ENCODE data around the gene RCOR2. TPM values are rescaled to one million over a fixed set of nuclear protein-coding genes. Genes with fewer than 3 reads are reported as not detected.

The RCOR2 gene
- polyA plus RNA-seq, 4 donors = 10.5 to 14.5 (median 11.6) TPM

DNA sequence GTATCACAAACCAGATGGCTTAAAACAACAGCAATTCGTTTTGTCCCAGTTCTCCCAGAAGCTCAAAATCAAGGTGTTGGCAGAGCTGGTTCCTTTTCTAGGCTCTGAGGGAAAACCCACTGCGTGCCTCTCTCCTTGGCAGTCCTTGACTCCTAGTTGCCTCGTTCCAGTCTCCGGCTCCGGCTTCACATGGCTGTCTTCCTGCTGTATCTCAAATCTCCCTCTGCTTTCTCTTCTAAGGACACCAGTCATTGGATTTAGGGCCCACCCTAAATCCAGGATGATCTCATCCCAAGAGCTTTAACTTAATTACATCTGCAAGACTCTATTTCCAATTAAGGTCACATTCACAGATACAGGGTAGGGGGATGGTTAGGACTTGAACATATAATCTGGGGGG lies 12.7 kb upstream of the RCOR2 start:
- DNase-seq (ENCODE audit: low read depth in 4 of 4, low spot score in 3 of 4) = no peak

DNA sequence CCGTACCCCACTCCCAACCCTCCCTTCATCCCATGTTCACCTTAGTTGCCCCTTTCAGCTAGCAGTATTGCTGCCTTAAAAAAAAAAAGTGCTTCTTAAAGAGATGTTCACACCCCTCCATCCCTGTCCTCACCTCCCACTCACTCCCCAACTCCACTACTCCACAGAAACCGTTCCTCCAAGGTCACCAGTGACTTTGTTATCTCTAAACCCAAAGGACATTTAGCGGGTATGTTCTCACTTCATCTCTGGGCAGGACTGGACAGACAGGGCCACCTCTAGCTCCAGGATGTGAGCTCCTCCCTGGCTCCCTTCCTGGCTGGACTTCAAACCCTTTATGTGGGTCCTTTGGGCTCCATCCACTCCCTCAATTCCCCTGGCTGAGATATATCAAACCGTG lies 6.4 kb upstream of the RCOR2 start:
- no peak for DNase-seq (ENCODE audit: low read depth in 4 of 4, low spot score in 3 of 4)

DNA sequence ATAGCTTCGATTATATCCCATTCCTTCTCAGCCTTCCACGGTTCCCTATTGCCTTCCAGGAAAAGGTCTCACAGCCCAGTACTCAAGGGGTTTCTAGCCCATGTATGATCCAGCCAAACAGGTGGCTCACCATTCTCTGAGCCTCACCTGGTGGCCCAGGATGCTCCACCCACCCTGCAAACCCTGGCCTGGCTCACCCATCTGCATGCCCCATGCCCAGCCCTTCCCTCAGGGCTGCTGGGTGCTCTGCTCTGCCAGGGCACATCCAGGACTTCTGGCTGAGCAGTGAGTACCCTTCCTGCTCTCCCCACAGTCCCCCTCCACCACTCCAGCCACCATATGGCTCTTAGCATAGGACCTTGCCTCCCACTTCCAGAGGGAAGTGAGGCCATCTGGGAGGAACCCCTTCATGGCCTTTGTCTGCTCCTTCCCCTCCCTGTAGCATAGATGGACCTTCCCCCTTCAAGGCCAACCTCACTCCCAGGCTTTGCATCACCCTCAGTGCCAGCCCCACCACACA lies 5.8 kb upstream of the RCOR2 start:
- no peak for DNase-seq (ENCODE audit: low read depth in 4 of 4, low spot score in 3 of 4)

DNA sequence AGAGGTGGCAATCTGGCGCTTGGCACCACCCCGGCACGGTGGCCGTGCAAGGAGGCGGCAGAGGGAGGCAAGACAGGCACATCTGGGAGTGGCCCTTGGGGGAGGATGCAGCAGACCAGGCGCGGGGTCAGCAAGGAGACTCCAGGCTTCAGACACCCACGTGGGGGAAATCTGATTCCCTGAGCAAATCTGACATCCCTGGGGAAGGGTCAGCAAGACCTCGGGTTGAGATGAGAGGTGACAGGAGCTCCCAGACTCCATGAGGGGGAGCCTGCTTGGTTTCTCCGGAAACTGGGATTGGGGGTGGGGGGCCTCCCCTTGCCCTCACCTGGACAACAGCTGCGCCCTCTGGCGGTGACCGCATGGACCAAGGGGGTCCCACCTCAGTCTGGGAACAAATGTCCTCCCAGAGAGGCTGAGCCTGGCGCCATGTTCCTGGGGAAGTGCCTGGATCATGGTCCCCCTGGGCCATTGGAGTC lies 4.0 kb upstream of the RCOR2 start:
- DNase-seq (ENCODE audit: low read depth in 4 of 4, low spot score in 3 of 4) = no peak

DNA sequence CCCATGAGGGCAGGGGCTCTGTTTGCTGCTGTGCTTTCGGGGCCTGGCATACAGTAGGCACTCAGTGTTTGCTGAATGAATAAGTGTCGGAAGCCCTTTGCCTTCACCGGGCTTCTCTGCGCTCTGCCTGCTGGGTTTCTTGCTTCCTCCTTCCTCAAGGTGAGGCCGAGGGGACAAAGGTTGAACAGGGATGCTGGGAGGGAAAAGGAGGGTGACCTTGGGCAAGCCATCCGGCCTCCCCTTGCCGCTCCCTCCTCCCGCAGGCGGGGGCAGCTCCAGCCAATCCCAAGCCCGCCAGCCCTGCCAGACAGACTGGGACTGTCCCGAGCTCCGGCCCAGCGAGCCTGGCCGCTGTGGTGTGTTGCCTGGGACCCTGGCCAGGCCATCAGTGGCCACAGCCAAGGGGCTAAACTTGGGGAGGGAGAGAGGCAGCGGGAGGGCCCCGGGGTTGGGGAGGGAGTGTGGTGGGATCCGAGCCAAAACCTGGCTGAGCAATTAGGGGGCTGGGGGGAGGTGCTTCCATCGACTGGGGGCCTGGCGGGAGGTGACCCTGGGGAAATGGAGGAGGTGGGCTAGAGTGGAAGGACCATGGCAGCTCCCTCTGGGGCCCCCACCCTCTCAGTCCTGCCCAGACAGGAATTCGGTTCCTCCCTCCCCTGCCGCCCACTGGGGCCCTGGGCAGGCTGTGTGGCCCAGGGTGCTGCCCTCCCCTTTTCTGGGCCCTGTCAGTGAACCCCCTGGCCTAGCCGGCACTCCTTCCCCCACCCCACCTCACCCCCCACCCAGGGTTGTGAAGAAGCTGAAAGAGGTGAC lies 3.4 kb upstream of the RCOR2 start:
- no peak for DNase-seq (ENCODE audit: low read depth in 4 of 4, low spot score in 3 of 4)

DNA sequence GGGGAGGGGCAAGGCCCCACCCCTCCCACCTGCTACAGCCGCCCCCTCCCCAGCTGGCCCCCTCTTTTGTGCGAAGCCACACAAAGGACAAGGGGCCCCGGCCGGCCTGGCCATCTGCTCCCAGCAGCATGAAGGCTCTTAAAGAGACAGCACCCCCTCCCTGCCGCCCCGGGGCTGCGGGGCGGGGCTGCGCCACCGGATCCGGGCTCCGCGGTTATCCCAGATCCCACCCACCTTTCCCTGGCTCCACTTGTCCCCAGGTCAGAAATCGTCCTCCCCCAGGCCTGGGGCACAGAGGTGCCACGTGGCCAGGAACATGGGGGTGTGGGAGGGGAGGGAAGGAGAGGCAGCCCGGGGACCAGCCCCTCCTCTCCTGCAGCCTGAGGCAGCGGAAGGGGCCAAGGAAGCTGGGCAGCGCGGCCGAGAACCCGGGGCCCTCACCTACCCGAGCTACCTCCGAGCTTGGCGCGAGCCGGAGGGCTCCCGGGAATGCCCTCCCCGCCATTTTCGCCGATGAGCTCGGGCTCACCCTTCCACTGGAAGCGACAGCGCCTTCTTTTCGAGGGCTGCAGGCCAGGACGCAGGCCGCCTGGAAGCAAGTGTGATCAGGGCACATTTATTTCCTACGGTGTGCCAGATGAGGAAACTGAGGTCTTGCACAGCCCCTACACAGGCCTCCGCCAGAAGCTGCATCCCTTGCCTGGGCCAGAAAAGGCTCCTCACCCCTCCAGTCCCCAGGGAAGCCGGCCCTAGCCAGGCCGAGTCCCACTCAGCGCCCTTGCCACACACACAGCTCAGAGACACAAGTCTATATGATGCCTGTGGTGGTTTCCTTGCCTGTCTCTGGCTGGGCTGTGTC lies 2.5 kb upstream of the RCOR2 start:
- DNase-seq (ENCODE audit: low read depth in 4 of 4, low spot score in 3 of 4) = no peak

DNA sequence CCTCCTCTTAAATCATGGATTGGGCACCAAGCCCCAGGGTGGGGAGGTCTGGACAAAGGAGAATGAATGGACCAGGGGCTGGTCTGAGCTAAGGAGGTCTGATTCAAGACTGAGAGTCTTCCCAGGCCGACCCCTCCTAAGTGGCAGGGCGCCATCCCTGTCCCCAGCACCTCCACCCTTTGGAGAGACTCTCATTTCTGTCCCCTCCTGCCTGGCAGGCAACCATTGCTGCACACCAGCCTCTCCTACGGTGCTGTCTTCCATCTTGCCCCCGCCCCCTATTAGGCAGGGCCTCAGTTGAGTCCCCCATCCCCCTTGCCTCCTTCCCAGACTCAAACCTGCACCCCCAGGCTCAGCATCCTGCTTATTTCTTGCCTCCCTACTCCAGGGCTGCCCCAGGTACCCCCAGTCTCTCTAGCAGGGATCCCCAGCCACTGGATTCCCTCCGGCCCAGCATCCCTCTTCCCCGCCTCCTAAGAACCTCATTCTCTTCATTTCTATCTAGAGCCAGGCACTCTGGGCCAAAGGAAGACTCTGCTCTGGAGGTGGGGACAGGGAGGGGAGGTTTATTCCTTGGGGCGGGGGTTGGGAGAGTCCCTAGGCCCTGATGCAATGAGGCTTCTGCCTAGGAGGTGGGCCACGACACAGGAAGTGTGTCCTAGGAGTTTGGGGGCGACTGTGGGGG lies 1.7 kb upstream of the RCOR2 start:
- DNase-seq (ENCODE audit: low read depth in 4 of 4, low spot score in 3 of 4) = no peak

DNA sequence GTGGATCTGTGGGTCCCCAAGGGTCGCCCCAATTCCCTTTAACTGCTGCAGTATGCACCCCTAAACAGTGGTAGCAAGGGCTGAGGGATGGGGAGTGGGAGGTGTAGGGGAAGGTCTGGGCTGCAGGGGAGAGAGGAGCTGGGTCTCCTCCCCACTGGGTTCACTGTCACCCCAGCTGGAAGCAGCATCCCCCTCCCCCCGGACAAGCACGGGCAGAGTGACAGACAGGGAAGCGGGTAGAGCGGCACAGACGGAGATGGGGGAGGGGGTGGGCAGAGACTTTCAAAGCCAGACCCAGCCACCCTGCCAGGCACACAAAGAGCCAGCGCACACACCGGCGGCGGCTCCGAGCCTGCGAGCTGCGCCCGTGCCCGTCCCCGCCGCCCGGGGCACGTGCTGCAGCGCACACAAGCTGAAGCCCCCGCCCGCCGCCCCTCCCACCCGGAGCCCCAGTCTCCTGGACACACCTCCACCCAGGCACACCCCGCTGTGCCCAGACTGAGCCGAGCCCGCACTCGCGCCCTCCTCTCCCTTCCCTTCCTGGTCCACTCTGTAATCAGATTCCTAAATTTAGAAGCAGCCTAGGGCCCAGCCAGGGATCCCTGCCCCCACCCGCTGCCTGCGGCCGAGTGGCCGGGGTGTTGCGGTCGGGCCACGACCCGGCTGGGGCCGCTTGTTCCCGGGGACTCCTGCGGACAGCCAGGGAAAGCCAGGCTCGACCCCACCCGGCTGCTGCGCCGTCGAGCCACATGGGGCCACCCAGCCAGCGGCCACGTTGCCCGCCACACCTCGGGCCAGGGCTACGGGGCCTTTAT lies 935 bp upstream of the RCOR2 start:
- DNase-seq (ENCODE audit: low read depth in 4 of 4, low spot score in 3 of 4) = no peak

DNA sequence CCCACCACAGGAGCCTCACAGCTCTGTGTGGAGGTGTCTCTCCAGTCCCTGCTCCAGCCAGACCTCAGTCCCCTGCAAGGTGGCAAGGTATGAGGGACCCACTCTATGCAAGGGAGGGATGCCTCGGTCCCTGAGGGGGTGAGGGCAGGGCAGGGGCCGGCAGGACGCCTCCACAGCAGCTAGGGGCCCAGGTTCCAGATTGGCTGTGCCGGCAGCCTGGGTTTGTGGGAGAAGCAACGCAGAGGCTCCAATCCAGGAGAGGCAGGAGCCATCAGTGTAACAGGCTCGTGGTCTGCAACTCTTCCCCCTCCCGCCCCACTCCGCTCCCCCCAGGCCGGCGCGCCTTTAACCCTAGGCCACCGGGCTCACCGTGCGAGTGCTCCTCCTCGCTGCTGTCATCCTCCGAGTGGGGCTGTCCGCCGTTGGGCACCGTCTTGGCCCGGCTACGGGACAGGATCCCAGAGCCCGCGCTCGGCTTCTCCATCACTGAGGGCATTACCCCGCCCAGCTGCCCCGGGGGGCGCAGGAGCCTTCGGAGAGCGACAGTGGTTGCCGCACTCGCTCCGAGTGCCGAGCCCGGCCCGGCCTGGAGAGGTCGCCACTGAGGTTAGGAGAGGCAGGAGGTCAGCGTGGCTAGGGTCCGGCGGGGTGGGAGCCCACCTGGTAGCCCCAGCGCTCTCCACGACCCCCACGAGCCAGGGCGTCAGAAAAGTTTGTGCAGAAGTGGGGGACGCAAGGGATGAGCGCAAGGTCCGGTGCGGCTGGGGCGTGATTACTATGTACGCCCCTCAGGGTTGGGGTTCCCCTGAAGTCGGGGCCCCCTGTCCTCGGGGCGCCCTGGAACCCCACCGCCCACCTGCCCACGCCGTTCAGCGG lies 765 bp downstream of the RCOR2 start:
- DNase-seq (ENCODE audit: low read depth in 4 of 4, low spot score in 3 of 4) = no peak

DNA sequence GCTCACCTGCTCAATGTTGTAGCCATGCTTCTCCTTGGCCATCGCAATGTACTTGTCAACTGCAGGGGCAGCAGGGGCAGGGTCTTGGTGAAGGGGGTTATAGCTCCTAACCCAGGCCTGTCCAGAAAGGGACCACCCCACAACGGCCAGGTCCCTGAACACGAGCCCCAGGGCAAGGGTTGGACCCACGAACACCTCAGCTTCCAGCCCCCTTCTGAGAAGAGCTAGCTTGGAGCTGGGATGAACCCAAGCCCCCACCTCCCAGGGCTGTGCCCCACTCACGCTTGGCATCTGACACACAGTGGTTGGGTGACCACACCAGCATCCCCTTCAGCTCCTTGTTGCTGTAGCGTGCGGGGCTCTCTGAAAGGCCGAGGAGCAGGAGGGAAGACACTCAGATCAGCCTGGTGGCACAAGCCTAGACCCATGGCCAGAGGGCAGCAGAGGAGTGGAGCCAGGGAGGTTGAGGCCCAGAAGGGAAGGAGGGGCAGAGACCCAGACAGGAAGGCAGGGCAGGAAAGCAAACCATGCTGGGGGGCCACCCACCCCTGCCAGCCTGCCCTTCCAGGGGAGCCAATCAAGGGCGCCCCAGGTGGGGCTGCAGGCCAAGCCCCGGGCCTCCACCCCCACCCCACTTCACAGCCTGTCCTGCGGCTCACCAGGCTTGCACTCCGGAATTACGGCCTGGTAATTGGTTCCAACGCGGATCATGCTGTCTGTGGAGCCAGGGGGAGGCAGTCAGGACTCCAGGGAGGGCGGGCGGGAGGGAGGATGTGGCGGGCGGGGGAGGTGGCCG lies 1.9 kb downstream of the RCOR2 start:
- no peak for DNase-seq (ENCODE audit: low read depth in 4 of 4, low spot score in 3 of 4)

DNA sequence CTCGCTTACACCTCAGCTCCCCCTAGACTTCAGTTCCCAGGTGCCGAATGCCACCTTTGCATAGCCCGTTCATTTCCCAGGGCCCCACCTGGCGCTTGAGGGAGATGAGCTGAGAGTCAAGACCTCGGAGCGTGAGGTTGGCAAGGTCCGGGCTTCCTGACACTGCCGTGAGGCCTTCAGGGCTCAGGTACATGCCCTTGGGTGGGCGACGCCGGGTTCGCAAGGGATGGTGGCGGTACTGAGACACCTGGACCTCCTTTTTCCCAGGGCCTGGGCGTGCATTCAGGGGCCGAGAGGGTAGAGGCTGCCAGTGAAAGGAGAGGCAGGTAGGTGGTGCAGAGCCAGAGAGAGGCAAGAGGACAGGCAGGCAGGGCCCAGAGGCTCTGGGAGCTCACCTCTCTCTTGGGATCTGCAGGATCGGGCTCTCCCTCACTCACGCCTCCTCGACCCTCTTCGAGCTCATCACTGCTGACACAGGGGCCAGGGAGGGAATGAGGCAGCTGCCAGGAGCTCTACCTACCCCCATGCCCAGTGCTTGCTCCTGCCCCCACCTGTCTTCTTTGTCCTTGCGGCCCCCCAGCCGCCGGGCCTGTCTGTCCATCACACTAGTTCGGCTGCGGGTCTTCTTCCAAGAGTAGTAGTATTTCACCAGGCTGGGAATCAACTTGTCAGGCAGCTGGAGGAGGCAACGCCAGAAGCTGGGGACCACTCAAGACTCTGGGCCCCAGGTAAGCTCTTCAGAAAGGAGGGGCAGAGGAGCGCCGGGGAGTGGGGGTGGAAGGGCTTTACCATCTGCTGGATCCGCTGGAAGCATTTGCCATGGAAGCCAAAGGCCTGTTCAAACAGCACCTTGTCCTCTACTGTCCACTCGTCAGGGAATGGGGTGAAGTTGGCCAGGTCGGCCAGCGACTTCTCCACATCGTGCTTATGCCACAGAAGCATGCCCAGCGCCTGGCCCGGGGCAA lies 2.8 kb downstream of the RCOR2 start:
- no peak for DNase-seq (ENCODE audit: low read depth in 4 of 4, low spot score in 3 of 4)

DNA sequence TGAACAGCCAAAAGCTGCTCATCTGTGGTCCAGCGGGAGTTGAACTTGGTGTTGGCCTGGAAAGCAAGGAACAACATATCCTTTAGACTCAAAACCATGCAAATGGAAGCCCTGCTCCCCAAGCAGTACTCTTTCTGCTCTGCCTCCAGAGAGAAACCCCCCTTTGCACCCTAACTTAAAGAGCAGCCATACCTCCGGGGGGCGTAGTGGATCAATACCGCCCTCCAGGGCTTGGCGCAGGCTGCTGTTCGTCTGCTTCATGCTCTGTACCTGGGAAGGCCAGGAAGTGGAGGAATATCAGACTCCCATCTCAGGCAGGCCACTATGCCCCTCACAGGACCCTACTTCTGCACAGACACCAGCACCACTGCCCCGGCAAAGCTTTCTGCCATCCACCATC lies 4.3 kb downstream of the RCOR2 start:
- no peak for DNase-seq (ENCODE audit: low read depth in 4 of 4, low spot score in 3 of 4)

DNA sequence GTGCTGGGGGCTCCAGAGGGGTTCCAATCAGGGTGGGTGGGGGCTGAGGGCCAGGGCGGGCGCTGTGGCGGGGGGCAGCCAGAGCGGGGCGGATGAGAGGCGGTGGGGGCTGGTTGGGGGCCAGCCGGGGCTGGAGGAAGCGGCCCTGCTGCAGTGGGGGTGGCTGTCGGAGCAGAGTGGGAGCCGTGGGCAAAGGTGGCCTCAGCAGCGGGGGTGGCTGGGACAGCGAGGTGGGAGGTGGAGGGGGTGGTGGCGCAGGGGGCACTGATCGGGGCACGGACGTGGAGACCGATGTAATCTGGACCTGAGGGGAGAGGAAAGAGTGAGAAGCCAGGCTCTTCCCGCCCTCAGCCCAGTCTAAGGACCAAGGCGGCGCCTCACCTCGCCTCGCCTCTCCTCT lies 5.1 kb downstream of the RCOR2 start:
- DNase-seq (ENCODE audit: low read depth in 4 of 4, low spot score in 3 of 4) = no peak

DNA sequence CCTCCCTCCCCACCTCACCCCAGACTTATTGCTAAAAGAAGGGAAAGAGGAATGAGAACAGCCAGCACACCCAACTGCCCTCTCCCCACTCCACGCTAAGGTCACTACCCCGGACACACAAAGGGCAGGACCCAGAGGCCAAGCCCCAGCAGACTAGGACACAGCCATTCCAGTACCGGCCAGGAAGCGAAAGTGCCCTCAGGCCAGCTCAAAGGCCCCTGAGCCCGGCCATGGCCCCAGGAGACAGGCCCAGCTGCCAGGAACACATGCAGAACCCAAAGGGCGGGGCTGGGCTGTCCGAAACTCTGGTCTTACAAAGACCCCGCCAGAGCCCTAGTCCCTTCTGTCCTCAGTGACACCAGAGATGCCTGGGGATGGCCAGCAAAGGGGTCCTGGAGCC lies 5.5 kb downstream of the RCOR2 start:
- DNase-seq (ENCODE audit: low read depth in 4 of 4, low spot score in 3 of 4) = no peak

DNA sequence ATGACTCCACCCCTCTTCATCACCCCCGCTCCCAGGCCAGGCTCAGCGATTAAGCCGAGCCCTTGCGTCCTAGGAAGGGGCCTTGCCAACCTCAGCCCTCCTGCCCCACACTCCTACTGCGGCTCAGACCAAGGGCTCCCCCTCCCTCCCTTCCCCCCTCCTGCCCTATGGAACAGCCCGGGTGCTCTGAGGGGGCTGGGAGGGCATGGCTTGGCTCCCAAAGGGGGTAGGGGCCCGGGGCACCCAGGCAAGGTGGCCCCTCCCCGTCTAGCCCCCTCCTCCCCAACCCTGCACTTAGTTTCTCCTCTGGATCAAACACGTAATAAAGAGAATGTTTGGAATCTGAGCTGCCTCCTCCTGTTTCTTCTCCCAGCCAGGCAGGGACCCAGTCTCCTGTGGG lies 6.3 kb downstream of the RCOR2 start:
- DNase-seq (ENCODE audit: low read depth in 4 of 4, low spot score in 3 of 4) = no peak

DNA sequence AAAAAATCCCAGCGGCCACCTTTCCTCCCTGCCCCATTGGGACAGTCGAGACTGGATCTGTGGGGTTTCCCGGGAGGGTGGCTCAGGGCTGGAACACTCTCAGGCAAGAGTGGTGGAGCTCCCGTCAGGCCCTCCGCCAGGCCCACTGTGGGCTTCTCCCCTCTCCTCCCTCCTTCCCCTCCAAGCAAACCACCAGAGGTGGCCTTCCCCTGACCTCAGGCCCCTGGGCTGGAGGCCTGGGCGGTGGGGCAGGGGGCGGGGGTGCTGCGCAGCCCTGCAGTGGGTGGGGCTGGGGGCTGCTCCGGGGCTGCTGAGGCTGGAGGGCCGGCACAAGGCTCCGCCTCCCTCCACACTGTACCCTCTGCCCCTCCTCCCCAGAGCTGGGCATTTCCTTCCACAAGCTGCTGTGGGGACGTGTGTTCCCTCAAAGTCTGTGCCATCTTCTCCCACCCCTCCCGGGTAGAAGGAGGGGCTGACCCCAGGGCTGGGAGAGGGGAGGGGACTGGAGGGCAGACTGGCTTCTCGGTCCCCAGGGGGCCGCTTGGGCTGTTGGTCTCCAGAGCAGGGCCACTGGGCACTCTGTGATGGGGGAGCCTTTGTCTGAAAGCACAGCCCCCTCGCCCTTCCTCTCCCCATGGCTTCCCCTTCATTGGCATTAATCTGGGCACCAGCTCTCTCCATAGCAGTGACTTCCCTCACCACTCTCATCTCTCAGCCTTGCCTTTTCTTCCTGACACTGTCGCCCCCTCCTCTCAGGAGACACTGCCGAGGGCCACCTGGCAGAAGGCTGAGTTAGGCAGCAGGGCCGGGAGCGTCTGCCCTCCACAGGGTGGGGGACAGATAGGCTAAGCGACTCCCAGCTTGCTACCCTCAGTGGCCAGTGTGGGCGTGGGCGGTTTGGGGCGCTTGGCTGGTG lies 7.1 kb downstream of the RCOR2 start:
- no peak for DNase-seq (ENCODE audit: low read depth in 4 of 4, low spot score in 3 of 4)

Measured in left renal pelvis (tissue), 4 donors.